ENCODE data around the gene RAD51AP1. TPM values are rescaled to one million over a fixed set of nuclear protein-coding genes. Genes with fewer than 3 reads are reported as not detected.

RAD51AP1 gene
- total and polyA plus RNA-seq, 4 donors, result 1.2 to 2.9 (median 2.5) TPM

DNA sequence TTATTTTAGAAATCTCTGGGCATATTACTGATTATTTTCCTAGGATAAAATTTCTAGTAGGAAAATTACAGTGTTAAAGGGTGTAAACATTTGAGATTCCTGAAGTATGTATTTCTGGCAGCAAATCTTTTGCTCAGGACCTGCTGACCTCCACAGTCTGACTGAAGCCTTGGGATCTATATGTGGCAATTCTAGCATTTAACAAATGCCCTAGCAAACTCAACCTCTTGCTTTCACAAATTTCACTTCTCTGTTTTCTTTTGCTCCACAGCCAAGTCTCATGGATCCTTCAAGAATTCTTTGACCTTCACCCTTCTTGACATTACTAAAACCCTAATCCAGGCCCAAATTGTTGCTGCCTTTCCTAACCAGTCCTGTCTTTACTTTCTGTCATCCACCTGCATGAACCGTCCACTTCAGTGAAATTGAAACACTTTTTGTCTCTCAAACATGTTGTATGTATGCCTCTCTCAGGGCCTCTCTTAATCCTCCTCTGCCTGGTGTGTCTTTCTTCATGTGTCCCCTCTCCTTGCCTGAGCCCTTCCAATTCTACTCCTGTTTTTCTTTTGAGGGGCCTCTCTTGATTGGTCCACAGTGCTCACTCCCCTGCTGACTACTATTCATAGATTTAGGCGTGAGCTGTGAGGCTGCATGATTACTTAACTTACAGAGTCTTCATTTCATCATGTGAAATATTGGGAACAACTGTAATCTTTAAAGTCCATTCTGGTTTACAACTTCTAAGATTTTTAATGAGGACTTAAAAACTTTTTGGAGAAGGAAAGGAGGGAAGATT, 18.2 kb downstream of the RAD51AP1 start:
- no peak for ATAC-seq (ENCODE audit: low FRiP score)
- H3K4me3 ChIP-seq (ENCODE audit: low read length in 2 of 2), result no peak overlapping the region
- H3K27me3 ChIP-seq (ENCODE audit: control insufficient read depth in 1 of 2, insufficient read depth in 2 of 2, low read length in 1 of 2), result no peaks in the 10 kb centered on the region
- no peaks in the 10 kb centered on the region for H3K4me1 ChIP-seq (ENCODE audit: control insufficient read depth in 1 of 2, insufficient read depth in 2 of 2, low read length in 2 of 2)
- no peak for DNase-seq
- no peaks in the 10 kb centered on the region for H3K9me3 ChIP-seq (ENCODE audit: control insufficient read depth, low read length)
- no peak overlapping the region for H3K27ac ChIP-seq (ENCODE audit: low read depth in 1 of 2, low read length in 2 of 2)
- H3K36me3 ChIP-seq (ENCODE audit: control insufficient read depth in 1 of 2, insufficient read depth in 2 of 2, low read length in 1 of 2), result no peaks in the 10 kb centered on the region
- intact Hi-C loops (cut with DNase I), result no loop called here
- WGBS, 2 donors, result 86 to 88% methylated on average over 2 of the region's 2 CpGs

DNA sequence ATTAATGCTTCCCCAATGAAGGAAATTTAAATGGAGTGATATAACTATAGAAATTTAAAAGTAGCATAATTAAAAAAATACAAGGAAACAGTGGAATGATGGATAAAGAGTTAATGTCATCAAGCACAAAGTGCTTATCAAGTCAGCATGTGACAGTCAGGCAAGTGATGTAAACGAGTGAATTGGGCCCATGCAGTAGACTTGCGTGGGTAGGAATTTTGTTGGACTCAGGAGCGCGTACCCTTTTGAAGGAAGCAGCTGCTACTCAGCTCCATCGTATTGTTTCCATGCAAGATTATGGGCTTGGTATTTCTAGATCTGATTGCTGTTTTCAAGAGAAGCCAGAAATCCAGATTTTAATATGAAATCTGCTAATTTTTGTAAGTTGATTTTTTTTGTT, 18.9 kb downstream of the RAD51AP1 start:
- no peak for DNase-seq
- Histone ChIP-seq H3K4me1 (ENCODE audit: control insufficient read depth in 1 of 2, insufficient read depth in 2 of 2, low read length in 2 of 2) (no peaks in the 10 kb centered on the region), H3K9me3 (ENCODE audit: control insufficient read depth, low read length) (no peaks in the 10 kb centered on the region), H3K36me3 (ENCODE audit: control insufficient read depth in 1 of 2, insufficient read depth in 2 of 2, low read length in 1 of 2) (no peaks in the 10 kb centered on the region), H3K27ac (ENCODE audit: low read depth in 1 of 2, low read length in 2 of 2) (no peak overlapping the region), H3K4me3 (ENCODE audit: low read length in 2 of 2) (no peak overlapping the region), H3K27me3 (ENCODE audit: control insufficient read depth in 1 of 2, insufficient read depth in 2 of 2, low read length in 1 of 2) (no peaks in the 10 kb centered on the region)
- intact Hi-C loops (cut with DNase I), result no loop called here
- no peak for ATAC-seq (ENCODE audit: low FRiP score)
- WGBS, 2 donors, result 86 to 87% methylated on average over 5 of the region's 5 CpGs

DNA sequence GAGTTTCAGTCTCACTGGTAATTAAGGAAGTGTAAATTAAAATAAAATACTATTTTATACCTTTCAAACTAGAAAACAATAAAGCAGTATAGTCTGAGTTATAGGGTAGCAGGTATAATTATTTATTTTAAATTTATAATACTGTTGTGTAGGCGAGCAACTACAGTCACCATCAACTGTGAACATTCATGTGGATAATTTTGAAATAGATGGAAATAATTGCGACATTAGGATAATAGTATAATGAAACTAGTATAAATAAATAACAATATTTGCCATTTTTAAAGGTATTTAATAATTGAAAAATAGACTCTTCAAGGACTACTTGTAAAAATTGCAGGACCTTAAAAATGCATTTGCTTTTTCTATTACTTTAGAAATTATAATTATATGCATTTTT, 19.5 kb downstream of the RAD51AP1 start:
- H3K4me3 ChIP-seq (ENCODE audit: low read length in 2 of 2), result no peak overlapping the region
- H3K9me3 ChIP-seq (ENCODE audit: control insufficient read depth, low read length), result no peaks in the 10 kb centered on the region
- H3K36me3 ChIP-seq (ENCODE audit: control insufficient read depth in 1 of 2, insufficient read depth in 2 of 2, low read length in 1 of 2), result no peaks in the 10 kb centered on the region
- H3K27ac ChIP-seq (ENCODE audit: low read depth in 1 of 2, low read length in 2 of 2), result no peak overlapping the region
- ATAC-seq (ENCODE audit: low FRiP score), result no peak
- WGBS, 2 donors, result 95 to 97% methylated on average over 2 of the region's 2 CpGs
- H3K4me1 ChIP-seq (ENCODE audit: control insufficient read depth in 1 of 2, insufficient read depth in 2 of 2, low read length in 2 of 2), result no peaks in the 10 kb centered on the region
- DNase-seq, result no peak
- H3K27me3 ChIP-seq (ENCODE audit: control insufficient read depth in 1 of 2, insufficient read depth in 2 of 2, low read length in 1 of 2), result no peaks in the 10 kb centered on the region
- intact Hi-C loops (cut with DNase I), result no loop called here

DNA sequence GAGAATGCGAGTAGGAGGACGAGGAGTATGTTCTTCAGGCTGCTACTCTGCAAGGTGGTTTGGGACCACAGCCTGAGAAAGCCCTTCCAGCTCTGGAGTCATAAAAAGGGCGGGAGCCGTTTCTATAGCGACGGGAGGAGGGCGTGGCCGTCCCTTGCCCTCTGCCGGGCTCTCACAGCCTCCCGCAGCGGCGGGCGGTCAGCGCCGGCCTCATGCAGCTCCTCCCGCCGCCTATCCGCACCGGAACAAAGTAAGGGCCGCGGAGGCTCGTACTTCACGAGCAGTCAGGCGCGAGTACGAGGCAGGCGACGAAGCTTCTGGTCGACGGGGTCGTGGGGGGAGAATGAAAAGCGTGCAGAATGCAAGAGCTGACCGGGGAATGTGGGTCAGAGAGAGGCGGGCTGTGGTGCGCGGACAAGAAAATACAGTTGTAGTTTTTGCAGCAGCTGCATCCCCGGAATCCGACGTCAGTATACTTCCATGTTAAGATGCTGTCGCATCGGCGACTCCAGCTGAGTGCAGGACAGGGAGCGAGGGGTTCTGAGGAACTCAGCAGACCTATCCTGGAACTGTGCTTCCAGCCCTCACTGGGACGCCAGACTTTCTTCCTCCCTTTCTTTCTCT, 23.5 kb downstream of the RAD51AP1 start, which contains the start of gene DYRK4:
Gene DYRK4 (plus strand): TSS at position 175 of the 624 bp plus-strand sequence. CDS start 38 bp downstream, at position 213.
- Histone ChIP-seq H3K4me1 (ENCODE audit: control insufficient read depth in 1 of 2, insufficient read depth in 2 of 2, low read length in 2 of 2) (no peaks in the 10 kb centered on the region), H3K36me3 (ENCODE audit: control insufficient read depth in 1 of 2, insufficient read depth in 2 of 2, low read length in 1 of 2) (no peaks in the 10 kb centered on the region), H3K9me3 (ENCODE audit: control insufficient read depth, low read length) (no peaks in the 10 kb centered on the region), H3K27ac (ENCODE audit: low read depth in 1 of 2, low read length in 2 of 2) (no peak within 1 kb of the TSS), H3K27me3 (ENCODE audit: control insufficient read depth in 1 of 2, insufficient read depth in 2 of 2, low read length in 1 of 2) (no peaks in the 10 kb centered on the region), H3K4me3 (ENCODE audit: low read length in 2 of 2) (no peak within 1 kb of the TSS)
- WGBS, 2 donors, result 3 to 5% methylated on average over 44 of the region's 44 CpGs
- intact Hi-C loops (cut with DNase I), result no loop called here
- ATAC-seq (ENCODE audit: low FRiP score), result peak; percentile 84
- peak; percentile 90 for DNase-seq

DNA sequence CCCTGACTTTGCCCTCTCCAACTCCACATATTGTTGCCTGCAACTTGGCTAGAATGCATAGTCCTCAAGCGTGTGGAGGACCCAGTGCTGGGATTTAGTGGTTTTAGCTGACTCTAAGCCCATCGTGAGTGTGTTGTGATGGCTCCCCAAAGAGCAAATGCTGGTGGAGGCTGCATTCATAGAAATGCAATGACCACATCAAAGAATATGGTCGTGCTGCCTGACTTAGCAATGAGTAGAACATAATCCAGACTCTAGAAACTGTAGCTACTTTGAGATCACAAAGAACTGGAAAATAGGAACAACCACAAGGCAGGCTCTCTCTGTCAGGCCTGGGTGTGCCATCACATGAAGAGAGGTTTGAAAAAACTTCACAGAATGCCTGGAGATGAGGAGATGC, 24.6 kb downstream of the RAD51AP1 start:
- intact Hi-C loops (cut with DNase I), result no loop called here
- DNase-seq (no peak), ATAC-seq (ENCODE audit: low FRiP score) (no peak)
- WGBS, 2 donors, result 79 to 81% methylated on average over 3 of the region's 3 CpGs
- Histone ChIP-seq H3K4me1 (ENCODE audit: control insufficient read depth in 1 of 2, insufficient read depth in 2 of 2, low read length in 2 of 2) (no peaks in the 10 kb centered on the region), H3K36me3 (ENCODE audit: control insufficient read depth in 1 of 2, insufficient read depth in 2 of 2, low read length in 1 of 2) (no peaks in the 10 kb centered on the region), H3K27me3 (ENCODE audit: control insufficient read depth in 1 of 2, insufficient read depth in 2 of 2, low read length in 1 of 2) (no peaks in the 10 kb centered on the region), H3K9me3 (ENCODE audit: control insufficient read depth, low read length) (no peaks in the 10 kb centered on the region), H3K4me3 (ENCODE audit: low read length in 2 of 2) (no peak overlapping the region), H3K27ac (ENCODE audit: low read depth in 1 of 2, low read length in 2 of 2) (no peak overlapping the region)

DNA sequence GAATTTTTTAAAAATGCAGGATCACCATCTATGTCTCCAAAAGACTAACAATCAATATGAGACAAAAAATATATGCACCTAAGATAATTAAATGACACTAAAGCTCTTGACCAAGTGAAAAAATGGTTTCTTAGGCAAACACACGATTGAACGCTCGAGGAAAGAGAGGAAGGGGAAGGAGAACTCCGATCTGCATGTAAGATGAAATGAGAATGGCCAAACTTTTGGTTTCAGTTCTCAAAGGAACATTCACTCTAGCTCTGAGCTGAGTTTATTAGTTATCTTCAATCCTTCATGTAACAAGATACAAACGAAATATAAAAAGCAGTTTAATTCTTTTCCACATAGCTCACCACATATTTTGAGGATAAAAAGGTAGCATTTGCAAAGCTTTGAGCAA, 26.1 kb downstream of the RAD51AP1 start:
- WGBS, 2 donors, result 70% methylated on average over 5 of the region's 5 CpGs
- no peak overlapping the region for H3K27ac ChIP-seq (ENCODE audit: low read depth in 1 of 2, low read length in 2 of 2)
- H3K27me3 ChIP-seq (ENCODE audit: control insufficient read depth in 1 of 2, insufficient read depth in 2 of 2, low read length in 1 of 2), result no peaks in the 10 kb centered on the region
- H3K4me1 ChIP-seq (ENCODE audit: control insufficient read depth in 1 of 2, insufficient read depth in 2 of 2, low read length in 2 of 2), result no peaks in the 10 kb centered on the region
- H3K4me3 ChIP-seq (ENCODE audit: low read length in 2 of 2), result no peak overlapping the region
- H3K9me3 ChIP-seq (ENCODE audit: control insufficient read depth, low read length), result no peaks in the 10 kb centered on the region
- H3K36me3 ChIP-seq (ENCODE audit: control insufficient read depth in 1 of 2, insufficient read depth in 2 of 2, low read length in 1 of 2), result no peaks in the 10 kb centered on the region
- intact Hi-C loops (cut with DNase I), result no loop called here
- no peak for DNase-seq
- ATAC-seq (ENCODE audit: low FRiP score), result no peak

DNA sequence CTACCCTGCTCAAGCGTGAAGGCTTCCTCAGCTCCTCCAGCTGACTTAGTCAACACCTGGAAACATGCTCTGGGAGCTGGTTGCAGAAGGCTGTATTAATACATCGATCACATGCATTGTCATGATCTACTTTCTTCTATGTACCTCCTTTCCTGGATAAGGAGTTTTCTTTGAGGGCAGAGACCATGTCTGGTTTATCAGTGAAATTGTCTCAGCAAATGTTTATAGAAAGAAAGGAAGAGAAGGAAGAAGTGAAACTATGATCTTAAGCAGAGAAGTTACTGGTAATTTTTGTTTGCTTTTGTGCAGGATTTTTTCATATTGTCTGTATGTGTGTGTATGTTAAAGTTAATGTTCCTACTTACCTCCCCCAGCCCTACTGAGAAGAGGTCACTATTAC, 27.8 kb downstream of the RAD51AP1 start:
- Histone ChIP-seq H3K36me3 (ENCODE audit: control insufficient read depth in 1 of 2, insufficient read depth in 2 of 2, low read length in 1 of 2) (no peaks in the 10 kb centered on the region), H3K27me3 (ENCODE audit: control insufficient read depth in 1 of 2, insufficient read depth in 2 of 2, low read length in 1 of 2) (no peaks in the 10 kb centered on the region), H3K9me3 (ENCODE audit: control insufficient read depth, low read length) (no peaks in the 10 kb centered on the region), H3K4me3 (ENCODE audit: low read length in 2 of 2) (no peak overlapping the region), H3K4me1 (ENCODE audit: control insufficient read depth in 1 of 2, insufficient read depth in 2 of 2, low read length in 2 of 2) (no peaks in the 10 kb centered on the region), H3K27ac (ENCODE audit: low read depth in 1 of 2, low read length in 2 of 2) (no peak overlapping the region)
- 89 to 93% methylated on average over 2 of the region's 2 CpGs for WGBS, 2 donors
- ATAC-seq (ENCODE audit: low FRiP score) (no peak), DNase-seq (no peak)
- intact Hi-C loops (cut with DNase I), result no loop called here

DNA sequence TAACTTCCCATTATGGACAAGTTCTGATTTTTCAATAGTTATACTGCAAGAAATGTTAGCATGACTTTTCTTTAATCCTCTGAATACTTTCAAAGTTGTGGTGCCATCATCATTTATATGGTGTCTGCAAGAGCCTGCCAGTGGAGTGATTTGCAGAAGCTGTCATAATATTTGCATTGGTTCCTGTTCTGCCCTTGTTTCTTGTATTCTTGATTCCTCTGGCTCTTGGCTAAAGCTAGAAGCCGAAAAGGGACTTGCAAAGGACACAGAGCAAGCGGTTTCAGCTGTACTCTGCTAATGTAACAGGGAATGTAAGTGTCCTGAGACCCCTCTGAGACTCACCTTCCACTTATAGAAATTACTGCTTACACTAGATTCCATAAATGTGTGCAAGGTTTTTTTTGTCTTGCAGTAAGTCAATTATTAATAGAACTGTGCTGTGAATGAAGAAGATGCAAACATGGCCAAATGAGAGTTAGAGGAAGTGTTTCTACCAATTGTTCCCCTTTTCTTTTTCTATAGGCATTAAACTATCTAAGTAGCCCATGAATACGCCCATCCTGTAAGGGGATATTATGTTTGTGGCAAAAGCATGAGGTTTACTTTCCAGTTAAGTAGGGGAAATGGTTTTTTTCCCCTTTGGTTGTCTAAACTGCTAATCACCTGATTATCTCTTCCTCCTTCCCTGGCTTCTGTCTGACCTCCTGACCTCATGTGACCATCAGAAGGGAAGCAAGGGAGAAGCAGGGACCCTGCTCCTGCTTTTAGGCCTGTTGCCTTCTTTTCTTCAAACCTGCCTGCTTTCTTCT, 28.6 kb downstream of the RAD51AP1 start:
- H3K4me1 ChIP-seq (ENCODE audit: control insufficient read depth in 1 of 2, insufficient read depth in 2 of 2, low read length in 2 of 2), result no peaks in the 10 kb centered on the region
- WGBS, 2 donors, result 64 to 73% methylated on average over 3 of the region's 3 CpGs
- intact Hi-C loops (cut with DNase I), result no loop called here
- no peaks in the 10 kb centered on the region for H3K36me3 ChIP-seq (ENCODE audit: control insufficient read depth in 1 of 2, insufficient read depth in 2 of 2, low read length in 1 of 2)
- no peak for ATAC-seq (ENCODE audit: low FRiP score)
- H3K4me3 ChIP-seq (ENCODE audit: low read length in 2 of 2), result no peak overlapping the region
- no peaks in the 10 kb centered on the region for H3K27me3 ChIP-seq (ENCODE audit: control insufficient read depth in 1 of 2, insufficient read depth in 2 of 2, low read length in 1 of 2)
- H3K9me3 ChIP-seq (ENCODE audit: control insufficient read depth, low read length), result no peaks in the 10 kb centered on the region
- no peak for DNase-seq
- H3K27ac ChIP-seq (ENCODE audit: low read depth in 1 of 2, low read length in 2 of 2), result no peak overlapping the region
